Activated CD4-positive, alpha-beta T cell treated with anti-CD3 and anti-CD28 coated beads, Interleukin-10, Interleukin-2, amounts not matched to agents 100 ng/mL and 50 ng/mL, durations not matched to agents 16 hours and 8 hours (primary cell): ENCODE results near the gene CCDC7.
"Not testable (repeated sequence)": the region's sequence is repeated elsewhere in the genome, so short reads cannot be mapped to it uniquely, and the experiment has no call there.

Source experiments
- DNase-seq: peaks from one replicate; pipeline ENCODE4 v3.0.0-alpha.2; 2020

Gene CCDC7

DNA sequence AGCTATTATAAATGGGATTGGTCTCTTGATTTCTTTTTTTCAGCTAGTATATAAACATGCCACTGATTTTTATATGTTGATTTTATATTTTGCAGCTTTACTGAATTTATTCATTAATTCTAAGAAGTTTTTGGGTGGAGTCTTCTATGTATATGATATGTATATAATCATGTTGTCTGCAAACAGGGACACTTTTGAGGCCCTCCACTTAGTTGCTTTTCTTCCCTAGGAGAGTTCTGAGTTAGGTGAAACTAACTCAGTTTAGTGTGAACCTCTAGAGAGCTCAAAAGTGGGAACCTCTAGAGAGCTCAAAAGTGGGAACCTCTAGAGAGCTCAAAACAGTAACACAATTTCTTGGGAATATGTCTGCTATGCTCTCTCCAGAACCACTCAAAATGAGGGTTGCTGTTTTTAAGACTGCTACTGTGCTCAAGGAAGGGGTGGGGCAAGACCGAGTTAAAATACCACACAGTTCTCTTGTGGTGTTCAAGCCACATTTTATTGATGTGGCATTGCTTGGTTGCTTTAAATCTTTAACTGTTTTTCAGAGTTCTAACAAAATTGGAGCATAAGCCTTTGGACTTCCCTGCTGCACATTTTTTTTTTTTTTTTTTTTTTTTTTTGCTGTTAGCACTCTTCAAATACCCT lies 13.2 kb downstream of the CCDC7 start:
- DNase-seq: peak; percentile 7

DNA sequence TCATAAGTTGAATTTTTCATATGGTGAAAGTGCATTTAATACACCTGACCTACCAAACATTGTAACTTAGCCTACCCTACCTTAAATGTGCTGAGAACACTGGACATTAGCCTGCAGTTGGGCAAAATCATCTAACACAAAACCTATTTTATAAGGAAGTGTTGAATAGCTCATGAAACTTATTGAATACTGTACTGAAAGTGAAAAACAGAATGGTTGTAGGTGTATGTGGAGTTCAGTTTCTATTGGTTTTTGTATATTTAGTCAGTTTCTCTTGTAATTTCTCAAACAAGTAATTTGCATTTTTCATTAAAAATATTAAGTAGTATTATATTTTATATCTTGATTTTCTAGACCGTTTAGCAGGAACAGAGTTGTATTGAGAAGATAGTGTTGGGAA lies 15.3 kb downstream of the CCDC7 start:
- DNase-seq: no peak

GRCh38 chr10:32471232-32471631 lies 25.3 kb downstream of the CCDC7 start:
- no peak for DNase-seq

DNA sequence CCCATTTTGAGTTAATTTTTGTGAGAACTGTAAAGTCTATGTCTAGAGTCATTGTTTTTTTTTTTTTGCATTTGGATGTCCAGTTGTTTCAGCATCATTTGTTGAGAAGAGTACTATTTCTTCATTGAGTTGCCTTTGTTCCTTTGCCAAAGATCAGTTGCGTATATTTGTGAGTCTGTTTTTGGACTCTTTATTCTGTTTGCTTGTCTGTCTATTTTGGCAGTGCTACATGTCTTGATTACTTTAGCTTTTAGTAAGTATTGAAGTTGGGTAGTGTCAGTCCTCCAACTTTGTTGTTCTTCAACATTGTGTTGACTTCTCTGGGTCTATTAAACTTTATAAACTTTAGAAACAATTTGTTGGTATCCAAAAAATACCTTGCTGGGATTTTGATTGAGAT lies 31.6 kb downstream of the CCDC7 start:
- no peak for DNase-seq

- no peak for DNase-seq
Measured at GRCh38 chr10:32481606-32482005, 35.7 kb downstream of the CCDC7 start.

DNA sequence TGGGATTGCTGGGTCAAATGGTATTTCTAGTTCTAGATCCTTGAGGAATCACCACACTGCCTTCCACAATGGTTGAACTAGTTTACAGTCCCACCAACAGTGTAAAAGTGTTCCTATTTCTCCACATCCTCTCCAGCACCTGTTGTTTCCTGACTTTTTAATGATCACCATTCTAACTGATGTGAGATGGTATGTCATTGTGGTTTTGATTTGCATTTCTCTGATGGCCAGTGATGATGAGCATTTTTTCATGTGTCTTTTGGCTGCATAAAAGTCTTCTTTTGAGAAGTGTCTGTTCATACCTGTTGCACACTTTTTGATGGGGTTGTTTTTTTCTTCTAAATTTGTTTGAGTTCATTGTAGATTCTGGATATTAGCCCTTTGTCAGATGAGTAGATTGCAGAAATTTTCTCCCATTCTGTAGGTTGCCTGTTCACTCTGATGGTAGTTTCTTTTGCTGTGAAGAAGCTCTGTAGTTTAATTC lies 37.1 kb downstream of the CCDC7 start:
- DNase-seq: not testable (repeated sequence)

DNA sequence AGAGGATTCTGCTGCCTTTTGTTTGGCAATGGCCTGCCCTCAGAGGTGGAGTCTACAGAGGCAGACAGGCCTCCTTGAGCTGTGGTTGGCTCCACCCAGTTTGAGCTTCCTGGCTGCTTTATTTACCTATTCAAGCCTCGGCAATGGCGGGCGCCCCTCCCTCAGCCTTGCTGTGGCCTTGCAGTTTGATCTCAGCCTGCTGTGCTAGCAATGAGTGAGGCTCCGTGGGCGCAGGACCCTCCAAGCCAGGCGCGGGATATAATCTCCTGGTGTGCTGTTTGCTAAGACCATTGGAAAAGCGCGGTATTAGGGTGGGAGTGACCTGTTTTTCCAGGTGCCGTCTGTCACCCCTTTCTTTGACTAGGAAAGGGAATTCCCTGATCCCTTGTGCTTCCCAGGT lies 42.1 kb downstream of the CCDC7 start:
- not testable (repeated sequence) for DNase-seq

DNA sequence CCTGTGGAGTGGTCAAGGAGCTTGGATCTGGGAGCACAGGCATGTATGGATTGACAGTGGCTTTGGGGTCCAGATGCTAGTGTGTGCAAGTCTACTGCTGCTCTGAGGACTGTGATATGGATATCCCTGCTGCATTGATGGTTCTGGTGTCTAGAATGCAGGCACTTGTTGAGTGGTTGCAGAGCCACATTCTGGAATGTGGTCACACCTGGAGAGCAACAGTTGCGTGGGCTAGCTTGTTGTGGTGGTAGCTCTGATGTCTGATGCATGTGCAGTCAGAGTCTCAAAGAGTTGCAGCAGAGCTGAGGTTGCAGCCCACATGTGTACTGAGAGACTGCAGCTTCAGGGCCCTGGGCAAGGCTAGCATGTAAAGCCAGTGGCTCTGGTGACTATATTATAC lies 43.2 kb downstream of the CCDC7 start:
- DNase-seq: no peak

- no peak for DNase-seq
Measured at GRCh38 chr10:32489901-32490300, 44.0 kb downstream of the CCDC7 start.

GRCh38 chr10:32494562-32494961 lies 48.6 kb downstream of the CCDC7 start:
- DNase-seq: not testable (repeated sequence)

DNA sequence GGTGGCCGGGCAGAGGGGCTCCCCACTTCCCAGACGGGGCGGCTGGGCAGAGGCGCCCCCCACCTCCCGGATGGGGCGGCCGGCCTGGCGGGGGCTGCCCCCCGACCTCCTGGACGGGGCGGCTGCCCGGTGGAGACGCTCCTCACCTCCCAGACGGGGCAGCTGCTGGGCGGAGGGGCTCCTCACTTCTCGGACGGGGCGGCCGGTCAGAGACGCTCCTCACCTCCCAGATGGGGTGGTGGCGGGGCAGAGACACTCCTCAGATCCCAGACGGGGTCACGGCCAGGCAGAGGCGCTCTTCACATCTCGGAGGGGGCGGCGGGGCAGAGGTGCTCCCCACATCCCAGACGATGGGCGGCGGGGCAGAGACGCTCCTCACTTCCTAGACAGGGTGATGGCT lies 54.2 kb downstream of the CCDC7 start:
- DNase-seq: not testable (repeated sequence)

GRCh38 chr10:32501906-32502305 lies 56.0 kb downstream of the CCDC7 start:
- no peak for DNase-seq

DNA sequence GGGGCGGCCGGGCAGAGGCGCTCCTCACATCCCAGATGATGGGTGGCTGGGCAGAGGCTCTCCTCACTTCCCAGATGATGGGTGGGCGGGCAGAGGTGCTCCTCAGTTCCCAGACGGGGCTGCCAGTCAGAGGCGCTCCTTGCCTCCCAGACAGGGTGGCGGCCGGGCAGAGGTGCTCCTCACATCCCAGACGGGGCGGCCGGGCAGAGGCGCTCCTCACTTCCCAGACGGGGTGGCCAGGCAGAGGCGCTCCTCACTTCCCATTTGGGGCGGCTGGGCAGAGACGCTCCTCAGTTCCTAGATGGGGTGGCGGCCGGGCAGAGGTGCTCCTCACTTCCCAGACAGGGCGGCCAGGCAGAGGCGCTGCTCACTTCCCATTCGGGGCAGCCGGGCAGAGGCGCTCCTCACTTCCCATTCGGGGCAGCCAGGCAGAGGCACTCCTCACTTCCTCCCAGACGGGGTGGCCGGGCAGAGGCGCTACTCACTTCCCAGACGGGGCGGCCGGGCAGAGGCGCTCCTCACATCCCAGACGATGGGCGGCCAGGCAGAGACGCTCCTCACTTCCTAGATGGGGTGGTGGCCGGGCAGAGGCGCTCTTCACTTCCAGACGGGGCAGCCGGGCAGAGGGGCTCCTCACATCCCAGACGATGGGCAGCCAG lies 60.0 kb downstream of the CCDC7 start:
- not testable (repeated sequence) for DNase-seq

DNA sequence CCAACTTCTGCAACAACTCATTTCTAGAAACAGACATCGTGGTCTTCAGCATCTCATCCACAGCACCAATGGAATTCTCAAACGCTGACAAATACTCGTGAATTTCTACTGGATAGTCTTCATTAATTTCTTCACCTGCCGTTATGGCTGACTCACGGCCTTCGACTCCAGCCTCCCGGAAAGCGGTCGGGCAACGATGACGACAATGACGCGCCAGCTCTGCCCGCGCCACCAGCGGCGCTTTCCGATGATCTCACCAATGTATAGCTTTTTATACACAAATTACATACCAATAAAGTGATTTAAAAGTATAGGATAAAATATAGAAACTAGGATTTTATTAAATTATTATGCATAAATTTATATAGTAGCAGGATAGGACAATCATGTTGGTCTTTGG lies 65.7 kb downstream of the CCDC7 start:
- no peak for DNase-seq

DNA sequence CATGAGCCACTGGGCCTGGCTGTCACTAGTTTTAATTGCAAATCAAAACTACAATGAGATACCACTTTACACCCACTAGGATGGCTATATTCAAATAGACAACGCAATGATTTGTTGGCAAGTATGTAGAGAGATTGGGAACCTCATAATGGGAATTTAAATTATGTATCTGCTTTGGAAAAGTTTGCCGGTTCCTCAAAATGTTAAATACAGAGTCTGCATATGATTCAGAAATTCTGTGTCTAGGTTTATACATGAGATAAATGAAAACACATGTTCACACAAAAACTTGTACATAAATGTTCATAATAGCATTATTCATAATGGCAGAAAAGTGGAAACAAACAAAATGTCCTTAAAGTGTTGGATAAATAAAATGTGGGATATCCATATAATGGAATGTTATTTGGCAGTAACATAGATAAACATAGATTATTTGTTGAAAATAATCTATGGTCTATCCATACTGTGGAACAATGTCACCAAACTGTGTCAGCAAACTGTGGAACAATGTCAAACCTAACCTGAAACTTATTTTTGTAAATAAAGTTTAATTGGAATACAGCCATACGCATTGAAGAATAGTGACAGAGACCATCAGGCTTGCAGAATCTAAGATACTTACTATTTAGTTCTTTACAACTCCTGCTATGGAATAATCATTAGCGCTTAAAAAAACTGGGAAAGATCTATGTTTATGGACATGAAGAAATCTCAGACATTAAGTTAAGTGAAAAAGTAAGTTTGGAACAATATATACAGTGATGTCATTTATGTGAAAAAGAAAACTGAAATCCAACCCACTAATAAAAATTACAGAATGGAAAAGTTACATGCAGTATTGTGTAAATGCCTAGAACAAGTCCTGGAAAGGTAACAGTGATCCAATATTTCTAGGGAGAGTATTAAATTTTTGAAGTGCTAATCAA lies 70.9 kb downstream of the CCDC7 start:
- no peak for DNase-seq

GRCh38 chr10:32530231-32530630 lies 84.3 kb downstream of the CCDC7 start:
- DNase-seq: no peak

GRCh38 chr10:32538256-32538655 lies 92.3 kb downstream of the CCDC7 start:
- DNase-seq: no peak

- no peak for DNase-seq
Measured at GRCh38 chr10:32540691-32541470, 94.9 kb downstream of the CCDC7 start.

GRCh38 chr10:32548208-32548607 lies 102.3 kb downstream of the CCDC7 start:
- no peak for DNase-seq

GRCh38 chr10:32556783-32557395 lies 110.9 kb downstream of the CCDC7 start:
- no peak for DNase-seq

DNA sequence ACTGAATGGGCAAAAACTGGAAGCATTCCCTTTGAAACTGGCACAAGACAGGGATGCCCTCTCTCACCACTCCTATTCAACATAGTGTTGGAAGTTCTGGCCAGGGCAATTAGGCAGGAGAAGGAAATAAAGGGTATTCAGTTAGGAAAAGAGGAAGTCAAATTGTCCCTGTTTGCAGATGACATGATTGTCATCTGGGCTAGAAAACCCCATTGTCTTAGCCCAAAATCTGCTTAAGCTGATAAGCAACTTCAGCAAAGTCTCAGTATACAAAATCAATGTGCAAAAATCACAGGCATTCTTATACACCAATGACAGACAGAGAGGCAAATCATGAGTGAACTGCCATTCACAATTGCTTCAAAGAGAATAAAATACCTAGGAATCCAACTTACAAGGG lies 116.8 kb downstream of the CCDC7 start:
- DNase-seq: not testable (repeated sequence)

GRCh38 chr10:32577448-32577847 lies 131.5 kb downstream of the CCDC7 start:
- DNase-seq: no peak
